ENCODE data around the gene ALOX5. TPM values are rescaled to one million over a fixed set of nuclear protein-coding genes. Genes with fewer than 3 reads are reported as not detected.

The ALOX5 gene
- polyA plus RNA-seq, 4 donors = 7.4 to 20.9 (median 13.8) TPM

DNA sequence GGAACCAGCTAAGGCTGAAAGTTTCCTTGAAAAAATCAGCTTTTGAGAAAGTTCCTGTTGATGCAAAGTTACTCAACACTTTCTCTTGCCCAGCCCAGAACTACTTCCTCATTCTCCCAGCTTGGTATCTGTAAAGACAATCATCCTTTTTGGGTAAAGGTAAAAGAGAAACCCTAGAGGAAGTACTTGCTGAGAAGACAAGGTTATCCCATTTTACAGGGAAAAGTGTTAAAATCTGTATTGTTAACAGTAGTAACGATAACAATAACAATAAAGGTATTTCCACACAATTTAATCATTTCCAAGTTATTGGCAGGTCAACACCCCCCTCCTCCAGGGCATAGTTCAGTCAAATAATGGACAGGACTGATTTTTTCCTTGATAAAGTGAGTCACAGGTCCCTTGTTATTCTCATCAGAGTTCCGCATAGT is 2.4 kb downstream of the ALOX5 start:
- Histone ChIP-seq H3K4me3 (ENCODE audit: low read depth in 1 of 3, low read length in 3 of 3) (no peak overlapping the region), H3K4me1 (ENCODE audit: control insufficient read depth in 3 of 3, insufficient read depth in 2 of 3, low read depth in 1 of 3, low read length in 2 of 3) (peaks cover 0 to 43% (median 0%) of the 10 kb centered on the region in 3 donors), H3K9me3 (ENCODE audit: control insufficient read depth in 2 of 2, insufficient read depth in 1 of 2, low read depth in 1 of 2, low read length in 1 of 2) (no peaks in the 10 kb centered on the region), H3K27ac (ENCODE audit: low read depth in 1 of 3, low read length in 2 of 3) (no peak overlapping the region), H3K27me3 (ENCODE audit: control insufficient read depth in 3 of 3, insufficient read depth in 3 of 3, low read length in 3 of 3) (peaks cover 3 to 21% (median 4%) of the 10 kb centered on the region in 3 donors), H3K36me3 (ENCODE audit: control insufficient read depth in 3 of 3, insufficient read depth in 2 of 3, low read depth in 1 of 3, low read length in 3 of 3) (no peaks in the 10 kb centered on the region)
- peak; percentile 37 to 63 for DNase-seq
- FAIRE-seq = no peak
- 19 to 53% (median 32%) methylated on average over 2 of the region's 2 CpGs for WGBS, 3 donors

DNA sequence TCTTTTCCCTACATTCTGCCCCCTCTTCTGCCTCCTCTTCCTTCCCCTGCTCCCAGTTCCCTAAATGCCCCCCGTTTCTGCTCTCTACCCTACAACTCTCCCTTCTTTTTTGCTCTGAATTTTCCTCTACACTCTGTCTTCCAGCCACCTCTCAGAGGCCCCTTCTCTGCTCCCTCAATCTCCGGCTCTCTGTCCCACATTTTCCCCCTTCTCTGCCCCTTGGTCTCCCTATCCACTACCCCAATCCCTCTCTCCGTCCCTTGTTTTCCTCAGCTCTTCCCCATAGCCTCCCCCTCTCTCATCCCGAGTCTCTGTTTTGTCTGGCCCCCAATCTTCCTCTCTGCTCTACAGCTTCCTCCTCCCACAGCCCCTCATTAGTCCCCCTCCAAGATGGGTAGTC is 3.3 kb downstream of the ALOX5 start:
- Histone ChIP-seq H3K4me1 (ENCODE audit: control insufficient read depth in 3 of 3, insufficient read depth in 2 of 3, low read depth in 1 of 3, low read length in 2 of 3) (peaks cover 0 to 43% (median 0%) of the 10 kb centered on the region in 3 donors), H3K9me3 (ENCODE audit: control insufficient read depth in 2 of 2, insufficient read depth in 1 of 2, low read depth in 1 of 2, low read length in 1 of 2) (no peaks in the 10 kb centered on the region), H3K36me3 (ENCODE audit: control insufficient read depth in 3 of 3, insufficient read depth in 2 of 3, low read depth in 1 of 3, low read length in 3 of 3) (peaks cover 0 to under 1% (median 0%) of the 10 kb centered on the region in 3 donors), H3K4me3 (ENCODE audit: low read depth in 1 of 3, low read length in 3 of 3) (no peak overlapping the region), H3K27ac (ENCODE audit: low read depth in 1 of 3, low read length in 2 of 3) (no peak overlapping the region), H3K27me3 (ENCODE audit: control insufficient read depth in 3 of 3, insufficient read depth in 3 of 3, low read length in 3 of 3) (peaks cover 3 to 19% (median 4%) of the 10 kb centered on the region in 3 donors)
- DNase-seq (no peak), FAIRE-seq (no peak)
- 71 to 84% (median 82%) methylated on average over 4 of the region's 4 CpGs for WGBS, 3 donors

DNA sequence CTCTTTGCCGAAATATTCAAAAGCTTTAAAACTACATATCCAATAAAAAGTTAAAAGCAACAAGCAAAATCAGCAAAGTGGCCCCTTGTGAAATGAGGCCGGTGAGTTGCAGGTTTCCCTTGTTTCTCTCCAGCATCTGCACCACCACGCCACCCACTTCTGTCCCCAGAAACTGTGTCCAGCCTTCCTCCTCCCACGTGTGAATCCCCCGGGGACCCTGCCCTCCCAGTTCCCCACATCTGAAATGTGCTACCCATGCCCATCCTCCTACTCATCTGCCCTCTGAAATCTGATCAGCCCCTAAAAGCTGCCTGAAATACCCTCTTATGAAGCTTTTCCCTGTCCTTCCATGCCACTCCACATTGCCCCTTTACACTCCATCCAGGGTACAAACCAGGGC is 3.8 kb downstream of the ALOX5 start:
- H3K36me3 ChIP-seq (ENCODE audit: control insufficient read depth in 3 of 3, insufficient read depth in 2 of 3, low read depth in 1 of 3, low read length in 3 of 3) = peaks cover 0 to 5% (median 0%) of the 10 kb centered on the region in 3 donors
- no peak overlapping the region for H3K4me3 ChIP-seq (ENCODE audit: low read depth in 1 of 3, low read length in 3 of 3)
- H3K27me3 ChIP-seq (ENCODE audit: control insufficient read depth in 3 of 3, insufficient read depth in 3 of 3, low read length in 3 of 3) = peaks cover 3 to 19% (median 4%) of the 10 kb centered on the region in 3 donors
- 80 to 84% (median 82%) methylated on average over 5 of the region's 5 CpGs for WGBS, 3 donors
- peaks cover 0 to 43% (median 0%) of the 10 kb centered on the region in 3 donors for H3K4me1 ChIP-seq (ENCODE audit: control insufficient read depth in 3 of 3, insufficient read depth in 2 of 3, low read depth in 1 of 3, low read length in 2 of 3)
- no peak for FAIRE-seq
- no peaks in the 10 kb centered on the region for H3K9me3 ChIP-seq (ENCODE audit: control insufficient read depth in 2 of 2, insufficient read depth in 1 of 2, low read depth in 1 of 2, low read length in 1 of 2)
- DNase-seq = no peak
- H3K27ac ChIP-seq (ENCODE audit: low read depth in 1 of 3, low read length in 2 of 3) = no peak overlapping the region

DNA sequence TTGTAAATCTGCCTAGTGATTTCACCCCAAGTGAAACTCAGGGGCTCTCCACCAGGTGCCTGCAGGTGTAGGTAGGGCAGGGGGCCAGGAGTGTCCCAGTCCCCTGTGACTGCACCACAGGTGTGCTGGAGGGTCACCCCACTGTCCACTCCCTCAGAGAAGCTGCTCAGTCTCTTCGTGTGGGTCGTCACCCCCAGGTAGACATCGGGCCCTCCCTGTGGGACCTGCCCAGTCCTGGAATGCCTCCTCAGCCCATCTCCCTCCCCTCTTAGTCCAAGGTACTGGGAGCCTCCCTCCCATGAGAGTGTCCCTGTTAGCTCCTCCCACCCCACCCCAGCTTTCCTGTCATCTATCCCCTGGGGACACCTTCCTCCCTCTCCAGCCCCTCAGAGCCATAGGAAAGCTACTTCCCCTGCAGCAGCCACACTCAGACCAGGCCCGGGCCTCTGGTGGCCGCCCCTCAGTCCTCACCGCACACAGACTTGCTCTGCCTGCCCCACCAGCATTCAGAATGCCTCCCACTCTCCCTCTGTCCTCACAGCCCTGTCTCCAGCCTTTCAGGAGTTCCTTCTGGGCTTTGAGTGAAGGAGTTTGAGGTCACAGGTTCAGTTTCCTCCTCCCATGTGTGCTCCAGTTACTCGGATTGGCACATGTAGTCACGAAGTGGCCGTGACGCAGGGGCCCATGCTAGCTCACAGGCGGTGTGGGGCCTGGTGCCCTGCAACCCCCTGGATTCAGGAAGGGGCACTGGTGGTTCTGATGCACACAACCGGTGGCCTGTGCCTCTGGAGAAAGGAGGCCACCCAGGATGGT is 5.1 kb downstream of the ALOX5 start:
- WGBS, 3 donors = 69 to 79% (median 75%) methylated on average over 12 of the region's 12 CpGs
- Histone ChIP-seq H3K27me3 (ENCODE audit: control insufficient read depth in 3 of 3, insufficient read depth in 3 of 3, low read length in 3 of 3) (peaks cover 3 to 9% (median 4%) of the 10 kb centered on the region in 3 donors), H3K36me3 (ENCODE audit: control insufficient read depth in 3 of 3, insufficient read depth in 2 of 3, low read depth in 1 of 3, low read length in 3 of 3) (peaks cover 0 to 10% (median 0%) of the 10 kb centered on the region in 3 donors), H3K9me3 (ENCODE audit: control insufficient read depth in 2 of 2, insufficient read depth in 1 of 2, low read depth in 1 of 2, low read length in 1 of 2) (no peaks in the 10 kb centered on the region), H3K4me3 (ENCODE audit: low read depth in 1 of 3, low read length in 3 of 3) (no peak overlapping the region), H3K27ac (ENCODE audit: low read depth in 1 of 3, low read length in 2 of 3) (peak overlapping the region in 1 of 3 donors; percentile 18), H3K4me1 (ENCODE audit: control insufficient read depth in 3 of 3, insufficient read depth in 2 of 3, low read depth in 1 of 3, low read length in 2 of 3) (peaks cover 0 to 37% (median 0%) of the 10 kb centered on the region in 3 donors)
- FAIRE-seq = no peak
- peak in 1 of 2 donors; percentile 63 for DNase-seq

DNA sequence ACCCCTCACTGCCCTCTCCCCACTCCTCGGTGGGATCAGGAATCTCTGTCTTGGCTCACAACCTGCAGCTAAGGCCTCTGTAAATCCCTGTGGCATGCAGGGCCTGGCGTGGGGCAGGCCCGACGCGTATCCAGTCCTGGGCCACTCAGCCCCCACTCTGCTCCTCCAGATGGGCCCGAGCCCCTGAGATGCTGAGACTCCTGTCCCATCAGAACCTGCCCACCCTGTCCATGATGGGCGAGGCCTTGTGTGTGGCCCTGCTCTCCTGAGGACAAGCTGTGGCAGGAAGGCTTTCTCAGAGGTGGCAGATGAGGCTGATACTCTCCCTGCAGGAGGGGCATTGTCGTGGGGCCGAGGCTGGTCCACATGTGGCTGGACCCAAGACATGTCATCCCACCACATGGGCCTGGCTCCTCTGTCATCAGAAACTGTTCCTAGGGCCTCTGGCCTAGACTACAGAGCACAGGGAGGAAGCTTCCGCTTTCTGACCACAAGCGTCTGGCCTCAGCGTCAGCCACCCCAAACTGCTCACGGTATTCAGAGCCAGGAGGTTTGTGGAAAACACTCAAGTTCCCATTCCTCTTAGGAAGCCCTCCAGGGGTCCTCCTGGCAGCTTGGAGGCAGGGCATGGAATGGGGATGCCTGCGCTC is 6.0 kb downstream of the ALOX5 start:
- H3K27ac ChIP-seq (ENCODE audit: low read depth in 1 of 3, low read length in 2 of 3) = peak overlapping the region in 1 of 3 donors; percentile 18
- no peak overlapping the region for H3K4me3 ChIP-seq (ENCODE audit: low read depth in 1 of 3, low read length in 3 of 3)
- H3K9me3 ChIP-seq (ENCODE audit: control insufficient read depth in 2 of 2, insufficient read depth in 1 of 2, low read depth in 1 of 2, low read length in 1 of 2) = no peaks in the 10 kb centered on the region
- DNase-seq (no peak), FAIRE-seq (no peak)
- peaks cover 1 to 4% (median 3%) of the 10 kb centered on the region in 3 donors for H3K27me3 ChIP-seq (ENCODE audit: control insufficient read depth in 3 of 3, insufficient read depth in 3 of 3, low read length in 3 of 3)
- H3K4me1 ChIP-seq (ENCODE audit: control insufficient read depth in 3 of 3, insufficient read depth in 2 of 3, low read depth in 1 of 3, low read length in 2 of 3) = peaks cover 0 to 29% (median 0%) of the 10 kb centered on the region in 3 donors
- 85 to 93% (median 85%) methylated on average over 14 of the region's 14 CpGs for WGBS, 3 donors
- H3K36me3 ChIP-seq (ENCODE audit: control insufficient read depth in 3 of 3, insufficient read depth in 2 of 3, low read depth in 1 of 3, low read length in 3 of 3) = peaks cover 0 to 10% (median 0%) of the 10 kb centered on the region in 3 donors

DNA sequence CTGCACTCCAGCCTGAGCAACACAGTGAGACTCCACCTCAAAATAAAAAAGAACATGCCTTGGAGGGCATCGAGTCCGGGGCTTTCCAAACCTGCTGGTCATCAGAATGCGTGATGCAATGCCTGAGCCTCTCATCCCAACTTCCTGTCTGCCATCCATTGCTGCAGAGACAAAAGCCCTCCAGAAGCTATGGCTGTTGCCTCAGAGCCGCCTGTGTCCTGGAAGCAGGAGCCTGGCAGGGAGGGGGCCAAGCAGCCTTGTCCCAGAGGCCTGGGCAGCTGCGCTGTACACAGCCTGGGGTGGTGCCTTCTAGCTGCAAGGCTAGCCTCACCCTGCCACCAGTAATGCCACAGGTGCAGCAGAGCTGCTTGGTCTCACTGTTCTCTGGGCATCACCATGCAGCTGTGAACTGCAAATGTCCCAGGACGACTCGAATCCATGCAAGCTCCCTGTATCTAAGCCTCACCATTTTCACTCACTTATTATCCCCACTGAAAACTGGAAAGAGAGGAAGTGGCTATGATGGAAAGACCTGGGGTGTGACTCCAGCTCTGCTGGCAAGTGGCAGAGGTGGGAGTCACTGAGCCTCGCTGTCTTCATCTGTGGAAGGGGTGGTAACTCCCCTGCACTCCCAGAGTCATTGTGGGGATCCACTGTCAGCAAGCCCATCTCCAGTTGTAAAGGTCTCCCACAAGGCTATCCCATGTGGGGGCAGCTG is 7.0 kb downstream of the ALOX5 start:
- Histone ChIP-seq H3K9me3 (ENCODE audit: control insufficient read depth in 2 of 2, insufficient read depth in 1 of 2, low read depth in 1 of 2, low read length in 1 of 2) (no peaks in the 10 kb centered on the region), H3K36me3 (ENCODE audit: control insufficient read depth in 3 of 3, insufficient read depth in 2 of 3, low read depth in 1 of 3, low read length in 3 of 3) (peaks cover 0 to 10% (median 0%) of the 10 kb centered on the region in 3 donors), H3K27ac (ENCODE audit: low read depth in 1 of 3, low read length in 2 of 3) (no peak overlapping the region), H3K27me3 (ENCODE audit: control insufficient read depth in 3 of 3, insufficient read depth in 3 of 3, low read length in 3 of 3) (no peaks in the 10 kb centered on the region), H3K4me1 (ENCODE audit: control insufficient read depth in 3 of 3, insufficient read depth in 2 of 3, low read depth in 1 of 3, low read length in 2 of 3) (peaks cover 0 to 19% (median 0%) of the 10 kb centered on the region in 3 donors), H3K4me3 (ENCODE audit: low read depth in 1 of 3, low read length in 3 of 3) (no peak overlapping the region)
- 82 to 90% (median 87%) methylated on average over 8 of the region's 8 CpGs for WGBS, 3 donors
- no peak for DNase-seq
- FAIRE-seq = no peak

DNA sequence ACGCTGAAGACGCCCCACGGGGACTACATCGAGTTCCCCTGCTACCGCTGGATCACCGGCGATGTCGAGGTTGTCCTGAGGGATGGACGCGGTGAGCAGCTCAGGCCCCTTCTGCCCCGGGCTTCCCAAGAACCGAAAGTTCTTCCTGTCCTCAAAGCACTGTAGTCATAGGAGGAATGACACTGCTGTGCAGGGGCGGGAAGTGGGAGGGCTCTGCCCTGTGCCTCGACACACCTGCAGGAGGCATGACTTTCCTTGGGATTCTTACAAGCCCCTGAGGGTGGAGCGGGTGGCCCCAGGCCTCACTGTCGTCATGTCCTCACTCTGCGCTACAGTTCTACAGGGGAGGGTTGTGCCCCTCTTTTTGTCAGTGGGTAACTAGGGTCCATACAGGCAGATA is 8.6 kb downstream of the ALOX5 start:
- H3K4me1 ChIP-seq (ENCODE audit: control insufficient read depth in 3 of 3, insufficient read depth in 2 of 3, low read depth in 1 of 3, low read length in 2 of 3) = peaks cover 0 to 12% (median 0%) of the 10 kb centered on the region in 3 donors
- FAIRE-seq (no peak), DNase-seq (no peak)
- 89 to 93% (median 91%) methylated on average over 17 of the region's 17 CpGs for WGBS, 3 donors
- no peak overlapping the region for H3K27ac ChIP-seq (ENCODE audit: low read depth in 1 of 3, low read length in 2 of 3)
- no peak overlapping the region for H3K4me3 ChIP-seq (ENCODE audit: low read depth in 1 of 3, low read length in 3 of 3)
- H3K36me3 ChIP-seq (ENCODE audit: control insufficient read depth in 3 of 3, insufficient read depth in 2 of 3, low read depth in 1 of 3, low read length in 3 of 3) = peaks cover 0 to 10% (median 0%) of the 10 kb centered on the region in 3 donors
- H3K9me3 ChIP-seq (ENCODE audit: control insufficient read depth in 2 of 2, insufficient read depth in 1 of 2, low read depth in 1 of 2, low read length in 1 of 2) = no peaks in the 10 kb centered on the region
- no peaks in the 10 kb centered on the region for H3K27me3 ChIP-seq (ENCODE audit: control insufficient read depth in 3 of 3, insufficient read depth in 3 of 3, low read length in 3 of 3)

All from small intestine (tissue), 7 donors.